ENCODE data around the gene ATP2B1. TPM values are rescaled to one million over a fixed set of nuclear protein-coding genes. Genes with fewer than 3 reads are reported as not detected.
A peak's percentile ranks its signal among the peaks of the same experiment; 100 is the strongest.

The ATP2B1 gene
- total RNA-seq, 1 experiment from 2014 or later, result 221 TPM

DNA sequence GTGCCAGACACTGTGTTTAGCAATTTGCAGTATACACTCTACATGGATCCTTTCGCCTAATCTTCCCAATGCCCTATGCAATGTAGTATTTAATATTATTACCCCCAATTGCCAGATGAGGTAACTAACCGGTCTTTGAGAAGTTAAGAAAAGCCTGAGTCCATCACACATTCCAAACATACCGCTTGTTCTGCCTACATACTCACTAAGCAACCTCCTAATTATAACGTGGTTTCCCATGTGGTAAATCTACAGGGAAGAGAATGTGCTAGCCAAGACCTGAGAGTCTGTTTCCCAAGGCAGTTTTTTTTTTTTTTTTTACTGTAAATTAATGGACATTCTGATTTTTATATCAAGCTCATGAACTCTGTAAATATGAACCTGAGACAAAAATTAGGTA, 37.2 kb downstream of the ATP2B1 start:
- TF ChIP-seq, protein P1, sequence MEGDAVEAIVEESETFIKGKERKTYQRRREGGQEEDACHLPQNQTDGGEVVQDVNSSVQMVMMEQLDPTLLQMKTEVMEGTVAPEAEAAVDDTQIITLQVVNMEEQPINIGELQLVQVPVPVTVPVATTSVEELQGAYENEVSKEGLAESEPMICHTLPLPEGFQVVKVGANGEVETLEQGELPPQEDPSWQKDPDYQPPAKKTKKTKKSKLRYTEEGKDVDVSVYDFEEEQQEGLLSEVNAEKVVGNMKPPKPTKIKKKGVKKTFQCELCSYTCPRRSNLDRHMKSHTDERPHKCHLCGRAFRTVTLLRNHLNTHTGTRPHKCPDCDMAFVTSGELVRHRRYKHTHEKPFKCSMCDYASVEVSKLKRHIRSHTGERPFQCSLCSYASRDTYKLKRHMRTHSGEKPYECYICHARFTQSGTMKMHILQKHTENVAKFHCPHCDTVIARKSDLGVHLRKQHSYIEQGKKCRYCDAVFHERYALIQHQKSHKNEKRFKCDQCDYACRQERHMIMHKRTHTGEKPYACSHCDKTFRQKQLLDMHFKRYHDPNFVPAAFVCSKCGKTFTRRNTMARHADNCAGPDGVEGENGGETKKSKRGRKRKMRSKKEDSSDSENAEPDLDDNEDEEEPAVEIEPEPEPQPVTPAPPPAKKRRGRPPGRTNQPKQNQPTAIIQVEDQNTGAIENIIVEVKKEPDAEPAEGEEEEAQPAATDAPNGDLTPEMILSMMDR (IDR thresholded peaks at IDR 0.05; ENCODE audit: unreplicated experiment), result no peak
- POLR2A ChIA-PET, result interaction anchor here (1.6 kb wide), 1 partner anchor 37 kb away, joined by 5 read pairs; the partner anchor contains the start of gene ATP2B1
- peaks cover 45% of the 10 kb centered on the region for H3K4me1 Mint-ChIP-seq (ENCODE audit: insufficient read depth, unreplicated experiment)
- BruUV-seq (replicated peaks), result no TSS peak
- no peaks in the 10 kb centered on the region for H3K27me3 Mint-ChIP-seq (ENCODE audit: insufficient read depth, unreplicated experiment)
- intact Hi-C loops (cut with micrococcal nuclease), result no loop called here
- peak; percentile 8 for DNase-seq (ENCODE audit: unreplicated experiment)
- CTCF ChIA-PET, result interaction anchor here (0.6 kb wide), 1 partner anchor 382 kb away, joined by 3 read pairs; no protein-coding TSS in a partner anchor
- H3K4me3 Mint-ChIP-seq (ENCODE audit: unreplicated experiment), result no peak overlapping the region
- H3K36me3 Mint-ChIP-seq (ENCODE audit: insufficient read depth, unreplicated experiment), result peaks cover 5% of the 10 kb centered on the region
- H3K27ac Mint-ChIP-seq (ENCODE audit: low read depth, unreplicated experiment), result no peak overlapping the region
- H3K9me3 Mint-ChIP-seq (ENCODE audit: unreplicated experiment), result peaks cover 10% of the 10 kb centered on the region

DNA sequence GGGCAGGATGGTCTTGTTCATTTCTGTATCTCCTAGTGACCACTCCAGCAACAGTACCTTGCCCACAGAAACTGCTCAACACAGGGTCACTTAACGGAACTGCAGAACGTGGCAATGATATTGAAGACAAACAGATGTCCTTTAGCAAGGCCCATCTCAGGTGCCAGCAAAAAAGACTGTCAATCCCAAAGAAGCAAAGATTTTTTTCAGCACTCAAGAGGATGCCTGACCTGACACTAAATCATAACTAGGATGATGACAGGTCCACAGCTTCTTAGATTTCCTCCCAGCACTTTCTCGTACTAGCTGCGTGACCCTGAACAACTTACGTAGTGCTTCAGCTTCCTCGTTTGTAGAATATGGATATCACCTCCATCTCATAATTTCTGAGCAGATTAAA, 39.4 kb downstream of the ATP2B1 start:
- Mint-ChIP-seq H3K4me3 (ENCODE audit: unreplicated experiment) (no peak overlapping the region), H3K27ac (ENCODE audit: low read depth, unreplicated experiment) (no peak overlapping the region), H3K27me3 (ENCODE audit: insufficient read depth, unreplicated experiment) (no peaks in the 10 kb centered on the region), H3K9me3 (ENCODE audit: unreplicated experiment) (peaks cover 12% of the 10 kb centered on the region), H3K4me1 (ENCODE audit: insufficient read depth, unreplicated experiment) (peaks cover 45% of the 10 kb centered on the region), H3K36me3 (ENCODE audit: insufficient read depth, unreplicated experiment) (peaks cover 6% of the 10 kb centered on the region)
- POLR2A ChIA-PET, result interaction anchor here (0.5 to 1.6 kb wide), 4 partner anchors 15 to 87 kb away, joined by 3 to 6 read pairs (median 4); no protein-coding TSS in a partner anchor
- intact Hi-C loops (cut with micrococcal nuclease), result no loop called here
- TF ChIP-seq, protein P1 (IDR thresholded peaks at IDR 0.05; ENCODE audit: unreplicated experiment), result no peak
- BruUV-seq (replicated peaks), result no TSS peak
- no peak for DNase-seq (ENCODE audit: unreplicated experiment)
- CTCF ChIA-PET, result no interaction called here

DNA sequence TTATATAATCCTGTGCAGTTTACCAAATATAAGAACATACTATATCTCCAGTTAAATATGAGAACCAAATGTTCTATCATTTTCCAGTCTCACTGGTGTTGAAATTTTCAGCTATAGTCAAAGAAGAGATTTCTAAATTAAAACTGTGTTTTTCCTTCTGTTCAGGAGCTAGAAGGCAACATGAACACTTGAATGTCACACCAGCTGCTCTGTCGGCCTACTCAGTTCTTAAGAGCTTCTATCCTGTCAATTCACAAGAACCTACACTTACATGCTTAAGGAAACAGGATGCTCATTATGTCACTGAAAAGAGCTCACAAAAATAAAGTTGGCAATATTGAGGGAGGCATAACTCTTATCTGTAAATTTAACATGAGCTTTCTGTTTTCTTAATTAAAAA, 43.1 kb downstream of the ATP2B1 start:
- no peaks in the 10 kb centered on the region for H3K27me3 Mint-ChIP-seq (ENCODE audit: insufficient read depth, unreplicated experiment)
- no peak overlapping the region for H3K27ac Mint-ChIP-seq (ENCODE audit: low read depth, unreplicated experiment)
- intact Hi-C loops (cut with micrococcal nuclease), result no loop called here
- TF ChIP-seq, protein P1 (IDR thresholded peaks at IDR 0.05; ENCODE audit: unreplicated experiment), result no peak
- peaks cover 31% of the 10 kb centered on the region for H3K4me1 Mint-ChIP-seq (ENCODE audit: insufficient read depth, unreplicated experiment)
- no TSS peak for BruUV-seq (replicated peaks)
- DNase-seq (ENCODE audit: unreplicated experiment), result no peak
- no peak overlapping the region for H3K4me3 Mint-ChIP-seq (ENCODE audit: unreplicated experiment)
- CTCF ChIA-PET, result interaction anchor here (0.9 kb wide), 1 partner anchor 123 kb away, joined by 3 read pairs; no protein-coding TSS in a partner anchor
- peaks cover 6% of the 10 kb centered on the region for H3K36me3 Mint-ChIP-seq (ENCODE audit: insufficient read depth, unreplicated experiment)
- peaks cover 12% of the 10 kb centered on the region for H3K9me3 Mint-ChIP-seq (ENCODE audit: unreplicated experiment)
- POLR2A ChIA-PET, result interaction anchor here (0.7 to 1.0 kb wide), 2 partner anchors 8 to 821 kb away, joined by 3 read pairs; no protein-coding TSS in a partner anchor

DNA sequence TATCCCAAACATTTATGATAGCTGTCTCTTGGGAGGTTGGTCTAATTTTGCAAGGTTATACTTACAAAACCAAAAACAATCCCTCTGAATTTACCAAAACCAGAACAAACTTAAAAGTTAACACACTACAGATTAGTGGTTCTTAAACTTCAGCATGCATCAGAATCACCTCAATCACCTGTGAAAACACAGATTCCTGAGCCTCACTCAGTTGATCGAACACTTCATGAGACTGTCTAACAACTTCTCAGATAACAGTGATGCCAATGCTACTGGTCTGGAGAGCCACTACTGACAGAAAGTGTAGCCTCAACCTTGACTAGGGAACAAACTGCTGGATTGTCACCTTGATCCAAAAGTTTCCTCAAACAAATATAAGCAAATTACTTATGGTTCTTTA, 44.2 kb downstream of the ATP2B1 start:
- peak overlapping the region; percentile 0 for H3K27ac Mint-ChIP-seq (ENCODE audit: low read depth, unreplicated experiment)
- TF ChIP-seq, protein P1 (IDR thresholded peaks at IDR 0.05; ENCODE audit: unreplicated experiment), result no peak
- H3K9me3 Mint-ChIP-seq (ENCODE audit: unreplicated experiment), result peaks cover 12% of the 10 kb centered on the region
- no peak overlapping the region for H3K4me3 Mint-ChIP-seq (ENCODE audit: unreplicated experiment)
- ChIA-PET CTCF (no interaction called here), POLR2A (interaction anchor here (0.6 to 2.1 kb wide), 6 partner anchors 9 to 1025 kb away, joined by 3 to 9 read pairs (median 3); partner anchors contain the start of gene ATP2B1)
- peaks cover 6% of the 10 kb centered on the region for H3K36me3 Mint-ChIP-seq (ENCODE audit: insufficient read depth, unreplicated experiment)
- no TSS peak for BruUV-seq (replicated peaks)
- H3K27me3 Mint-ChIP-seq (ENCODE audit: insufficient read depth, unreplicated experiment), result no peaks in the 10 kb centered on the region
- intact Hi-C loops (cut with micrococcal nuclease), result no loop called here
- no peak for DNase-seq (ENCODE audit: unreplicated experiment)
- peaks cover 31% of the 10 kb centered on the region for H3K4me1 Mint-ChIP-seq (ENCODE audit: insufficient read depth, unreplicated experiment)
